ENCODE data around the gene GNG12.

- TF ChIP-seq CTCF (conservative IDR thresholded peaks at IDR 0.05): no peak
- no peak for TF ChIP-seq ZFX (IDR thresholded peaks at IDR 0.05)
These were observed 91.5 kb downstream of the GNG12 start for GRCh38 chr1:67741736-67742135.

All from C4-2B (cell line).